Liver (tissue), 9 donors: ENCODE data around the gene CHIC1. TPM values are rescaled to one million over a fixed set of nuclear protein-coding genes. Genes with fewer than 3 reads are reported as not detected.
"Not testable (repeated sequence)": the region's sequence is repeated elsewhere in the genome, so short reads cannot be mapped to it uniquely, and the experiment has no call there.

Experiments used
- DNase-seq: peaks from one replicate; pipeline ENCODE4 v3.0.0-alpha.2; 2017; ENCODE audit warnings: low spot score
- H3K27ac ChIP-seq, 2 donors: one replicate each; pipeline ENCODE4 v1.7.0; 2013; ENCODE audit warnings: inconsistent platforms in 2 of 2, low read length in 2 of 2, control low read depth in 1 of 2, low read depth in 1 of 2, mild to moderate bottlenecking in 1 of 2
- H3K27me3 ChIP-seq, 4 donors: one replicate each; pipeline versions ENCODE4 v1.6.1 to v1.7.0; 2013; ENCODE audit warnings: low read length in 3 of 4, inconsistent platforms in 1 of 4, mild to moderate bottlenecking in 1 of 4, moderate library complexity in 1 of 4; ENCODE audit not compliant: control insufficient read depth in 4 of 4, insufficient read depth in 4 of 4
- H3K36me3 ChIP-seq, 4 donors: one replicate each; pipeline versions ENCODE4 v1.6.1 to v1.7.0; 2013; ENCODE audit warnings: low read length in 3 of 4, mild to moderate bottlenecking in 3 of 4, low read depth in 1 of 4, moderate library complexity in 1 of 4; ENCODE audit not compliant: control insufficient read depth in 4 of 4, insufficient read depth in 3 of 4
- H3K4me1 ChIP-seq, 4 donors: one replicate each; pipeline versions ENCODE4 v1.6.1 to v1.7.0; 2013; ENCODE audit warnings: low read length in 3 of 4, mild to moderate bottlenecking in 3 of 4, moderate library complexity in 1 of 4; ENCODE audit not compliant: control insufficient read depth in 4 of 4, insufficient read depth in 4 of 4
- H3K4me3 ChIP-seq, 3 donors: one replicate each; pipeline versions ENCODE4 v1.6.1 to v1.7.0; 2013; ENCODE audit warnings: low read length in 3 of 3, control low read depth in 1 of 3, low read depth in 1 of 3, mild to moderate bottlenecking in 1 of 3
- H3K9ac ChIP-seq, 2 donors: one replicate each; pipeline ENCODE4 v1.7.0; 2013; ENCODE audit warnings: low read length in 2 of 2, mild to moderate bottlenecking in 2 of 2, moderate library complexity in 2 of 2, control low read depth in 1 of 2, low read depth in 1 of 2
- H3K9me3 ChIP-seq, 4 donors: one replicate each; pipeline versions ENCODE4 v1.6.1 to v1.7.0; 2013; ENCODE audit warnings: low read length in 3 of 4; ENCODE audit not compliant: control insufficient read depth in 4 of 4
- EGR1 ChIP-seq, 2 donors: IDR thresholded peaks; 2 replicates each; pipeline ENCODE4 v1.6.1; 2016 to 2018; ENCODE audit warnings: antibody characterized with exemption in 2 of 2, low read depth in 2 of 2
- FOXA2 ChIP-seq: IDR thresholded peaks from 2 replicates; pipeline ENCODE4 v1.6.1; 2016; ENCODE audit warnings: antibody characterized with exemption
- HNF4A ChIP-seq, 2 donors: conservative IDR thresholded peaks; 2 replicates each; pipeline ENCODE4 v1.6.1; 2016; ENCODE audit warnings: antibody characterized with exemption in 2 of 2, mild to moderate bottlenecking in 2 of 2
- HNF4G ChIP-seq: IDR thresholded peaks from 2 replicates; pipeline ENCODE4 v1.6.1; 2016; ENCODE audit warnings: antibody characterized with exemption
- JUND ChIP-seq, 2 donors: IDR thresholded peaks; 2 replicates each; pipeline ENCODE4 v1.6.1; 2016; ENCODE audit warnings: antibody characterized with exemption in 2 of 2
- NR2F2 ChIP-seq: IDR thresholded peaks from 2 replicates; pipeline ENCODE4 v1.6.1; 2016; ENCODE audit warnings: antibody characterized with exemption
- RAD21 ChIP-seq, 2 donors: IDR thresholded peaks; 2 replicates each; pipeline ENCODE4 v1.6.1; 2016; ENCODE audit warnings: antibody characterized with exemption in 2 of 2, mild to moderate bottlenecking in 2 of 2
- RXRA ChIP-seq, 2 donors: IDR thresholded peaks; 2 replicates each; pipeline ENCODE4 v1.6.1; 2017 to 2018; ENCODE audit warnings: antibody characterized with exemption in 2 of 2, mild to moderate bottlenecking in 1 of 2
- SP1 ChIP-seq: IDR thresholded peaks from 2 replicates; pipeline ENCODE4 v1.6.1; 2018; ENCODE audit warnings: antibody characterized with exemption, mild to moderate bottlenecking
- TAF1 ChIP-seq: conservative IDR thresholded peaks from 2 replicates; pipeline ENCODE4 v1.6.1; 2016; ENCODE audit warnings: antibody characterized with exemption, mild to moderate bottlenecking
- YY1 ChIP-seq: IDR thresholded peaks from 2 replicates; pipeline ENCODE4 v1.6.1; 2016; ENCODE audit warnings: antibody characterized with exemption, mild to moderate bottlenecking
- WGBS: extraction: QIAGEN DNeasy Blood & Tissue Kit; methylation state at CpG from one replicate; pipeline ENCODE4 v1.1.7; 2013; 5-methylcytosine and 5-hydroxymethylcytosine counted together
- polyA plus RNA-seq, 2 donors: library from polyadenylated mRNA; stranded (reverse) in 1 of 2; unstranded in 1 of 2; fragments of 200-250 nt in 1 of 2; fragments of >200 nt in 1 of 2; fragmentation: Nextera tagmentation in 1 of 2; extraction: Ambion mirVana in 1 of 2; gene quantifications; one replicate each; pipeline versions ENCODE4 v1.2.1 to v1.2.3, GENCODE V29; 2013 to 2015
- total RNA-seq, 2 donors: library from RNA; depleted of rRNA; stranded (reverse); fragments of >200 nt; gene quantifications; one replicate each; pipeline ENCODE4 v1.2.3, GENCODE V29; 2014
- TF ChIP-seq, protein P1 (sequence below): IDR thresholded peaks from 2 replicates; pipeline ENCODE4 v1.6.1; 2016; ENCODE audit warnings: antibody characterized with exemption, mild to moderate bottlenecking
- TF ChIP-seq, protein P2 (sequence below): IDR thresholded peaks from 2 replicates; pipeline ENCODE4 v1.6.1; 2016; ENCODE audit warnings: antibody characterized with exemption
- TF ChIP-seq, protein P3 (sequence below): IDR thresholded peaks from 2 replicates; pipeline ENCODE4 v1.6.1; 2016; ENCODE audit warnings: antibody characterized with exemption
- TF ChIP-seq, protein P4 (sequence below): IDR thresholded peaks from 2 replicates; pipeline ENCODE4 v1.6.1; 2016; ENCODE audit warnings: antibody characterized with exemption
- TF ChIP-seq, protein P5 (sequence below): fragments of 150-350 bp; IDR thresholded peaks from 2 replicates; pipeline ENCODE4 v1.5.1; 2017; ENCODE audit warnings: improper control_type of control experiment, low read depth, low read length; ENCODE audit not compliant: missing input control
- donor health status: healthy.
- donor health status: healthy.
- donor health status: healthy.
- donor health status: healthy.
- donor health status: healthy.

CHIC1 gene
- total and polyA plus RNA-seq, 4 donors: 1.1 to 3.4 (median 2.0) TPM

DNA sequence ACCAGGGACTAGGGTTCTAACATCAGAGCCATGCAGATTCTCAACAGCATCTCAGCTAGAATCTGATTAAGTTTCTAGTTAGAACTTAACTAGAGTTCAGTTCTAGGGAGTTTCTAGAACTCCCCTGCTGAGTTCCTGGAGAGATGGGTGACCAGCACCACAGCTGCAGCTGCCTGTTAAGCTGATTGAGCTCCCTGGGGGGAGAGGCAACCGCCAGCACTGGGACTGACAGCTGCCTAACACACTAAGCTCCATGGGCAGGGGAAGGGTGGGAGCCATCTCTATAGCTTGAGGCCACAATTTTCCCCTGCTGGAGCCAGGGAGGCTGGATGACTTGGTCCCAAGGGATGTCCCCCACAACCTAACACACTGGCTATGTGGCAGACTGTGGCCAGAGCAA, 84.2 kb downstream of the CHIC1 start (continued):
- TF ChIP-seq, protein P1, sequence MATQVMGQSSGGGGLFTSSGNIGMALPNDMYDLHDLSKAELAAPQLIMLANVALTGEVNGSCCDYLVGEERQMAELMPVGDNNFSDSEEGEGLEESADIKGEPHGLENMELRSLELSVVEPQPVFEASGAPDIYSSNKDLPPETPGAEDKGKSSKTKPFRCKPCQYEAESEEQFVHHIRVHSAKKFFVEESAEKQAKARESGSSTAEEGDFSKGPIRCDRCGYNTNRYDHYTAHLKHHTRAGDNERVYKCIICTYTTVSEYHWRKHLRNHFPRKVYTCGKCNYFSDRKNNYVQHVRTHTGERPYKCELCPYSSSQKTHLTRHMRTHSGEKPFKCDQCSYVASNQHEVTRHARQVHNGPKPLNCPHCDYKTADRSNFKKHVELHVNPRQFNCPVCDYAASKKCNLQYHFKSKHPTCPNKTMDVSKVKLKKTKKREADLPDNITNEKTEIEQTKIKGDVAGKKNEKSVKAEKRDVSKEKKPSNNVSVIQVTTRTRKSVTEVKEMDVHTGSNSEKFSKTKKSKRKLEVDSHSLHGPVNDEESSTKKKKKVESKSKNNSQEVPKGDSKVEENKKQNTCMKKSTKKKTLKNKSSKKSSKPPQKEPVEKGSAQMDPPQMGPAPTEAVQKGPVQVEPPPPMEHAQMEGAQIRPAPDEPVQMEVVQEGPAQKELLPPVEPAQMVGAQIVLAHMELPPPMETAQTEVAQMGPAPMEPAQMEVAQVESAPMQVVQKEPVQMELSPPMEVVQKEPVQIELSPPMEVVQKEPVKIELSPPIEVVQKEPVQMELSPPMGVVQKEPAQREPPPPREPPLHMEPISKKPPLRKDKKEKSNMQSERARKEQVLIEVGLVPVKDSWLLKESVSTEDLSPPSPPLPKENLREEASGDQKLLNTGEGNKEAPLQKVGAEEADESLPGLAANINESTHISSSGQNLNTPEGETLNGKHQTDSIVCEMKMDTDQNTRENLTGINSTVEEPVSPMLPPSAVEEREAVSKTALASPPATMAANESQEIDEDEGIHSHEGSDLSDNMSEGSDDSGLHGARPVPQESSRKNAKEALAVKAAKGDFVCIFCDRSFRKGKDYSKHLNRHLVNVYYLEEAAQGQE: no peak
- no peak for TF ChIP-seq JUND (IDR thresholded peaks at IDR 0.05)
- no peak for TF ChIP-seq EGR1 (IDR thresholded peaks at IDR 0.05; ENCODE audit: low read depth in 2 of 2)
- no peak for TF ChIP-seq RXRA (IDR thresholded peaks at IDR 0.05)
- TF ChIP-seq, protein P2, sequence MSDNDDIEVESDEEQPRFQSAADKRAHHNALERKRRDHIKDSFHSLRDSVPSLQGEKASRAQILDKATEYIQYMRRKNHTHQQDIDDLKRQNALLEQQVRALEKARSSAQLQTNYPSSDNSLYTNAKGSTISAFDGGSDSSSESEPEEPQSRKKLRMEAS: no peak
- no peak for TF ChIP-seq HNF4A (conservative IDR thresholded peaks at IDR 0.05)

DNA sequence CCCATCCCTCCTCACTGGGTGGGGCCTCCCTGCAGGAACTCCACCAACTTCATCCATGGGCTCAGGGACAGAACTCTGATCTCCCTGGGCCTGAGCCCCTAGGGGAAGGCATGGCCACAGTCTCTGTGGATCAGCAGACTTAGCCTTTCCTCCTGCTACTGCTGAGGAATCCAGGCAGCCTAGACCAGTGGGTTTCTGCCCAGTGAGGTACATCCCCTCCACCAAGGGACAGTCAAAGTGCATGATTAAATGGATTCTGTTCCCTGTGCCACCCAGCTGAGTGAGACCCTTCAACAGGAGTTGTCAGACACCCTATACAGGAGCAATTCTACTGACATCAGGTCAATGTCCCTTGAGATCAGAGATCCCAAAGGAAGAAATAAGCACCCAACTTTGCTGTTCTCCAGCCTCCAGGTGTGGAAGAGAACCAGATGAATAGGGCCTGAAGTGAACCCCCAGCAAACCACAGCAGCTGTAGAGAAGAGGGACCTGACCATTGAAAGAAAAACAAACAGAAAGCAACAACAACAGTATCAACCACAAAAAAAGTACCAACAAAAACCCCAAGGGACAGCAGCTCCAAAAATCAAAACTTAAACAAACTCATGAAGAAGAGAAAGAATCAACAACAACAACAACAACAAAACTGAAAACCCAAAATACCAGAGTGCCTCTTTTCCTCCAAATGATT, 84.8 kb downstream of the CHIC1 start:
- Histone ChIP-seq H3K4me1 (no peaks in the 10 kb centered on the region), H3K27ac (no peak overlapping the region), H3K9ac (no peak overlapping the region), H3K4me3 (no peak overlapping the region), H3K9me3 (peaks cover 0 to 6% (median 1%) of the 10 kb centered on the region in 4 donors), H3K36me3 (no peaks in the 10 kb centered on the region), H3K27me3 (no peaks in the 10 kb centered on the region)
- TF ChIP-seq NR2F2 (no peak), HNF4A (conservative IDR thresholded peaks at IDR 0.05) (no peak), RAD21 (IDR thresholded peaks at IDR 0.05) (no peak), FOXA2 (no peak), RXRA (IDR thresholded peaks at IDR 0.05) (no peak), TAF1 (no peak), JUND (IDR thresholded peaks at IDR 0.05) (no peak), HNF4G (no peak), SP1 (no peak), YY1 (no peak), EGR1 (IDR thresholded peaks at IDR 0.05; ENCODE audit: low read depth in 2 of 2) (no peak)
- TF ChIP-seq, protein P3, sequence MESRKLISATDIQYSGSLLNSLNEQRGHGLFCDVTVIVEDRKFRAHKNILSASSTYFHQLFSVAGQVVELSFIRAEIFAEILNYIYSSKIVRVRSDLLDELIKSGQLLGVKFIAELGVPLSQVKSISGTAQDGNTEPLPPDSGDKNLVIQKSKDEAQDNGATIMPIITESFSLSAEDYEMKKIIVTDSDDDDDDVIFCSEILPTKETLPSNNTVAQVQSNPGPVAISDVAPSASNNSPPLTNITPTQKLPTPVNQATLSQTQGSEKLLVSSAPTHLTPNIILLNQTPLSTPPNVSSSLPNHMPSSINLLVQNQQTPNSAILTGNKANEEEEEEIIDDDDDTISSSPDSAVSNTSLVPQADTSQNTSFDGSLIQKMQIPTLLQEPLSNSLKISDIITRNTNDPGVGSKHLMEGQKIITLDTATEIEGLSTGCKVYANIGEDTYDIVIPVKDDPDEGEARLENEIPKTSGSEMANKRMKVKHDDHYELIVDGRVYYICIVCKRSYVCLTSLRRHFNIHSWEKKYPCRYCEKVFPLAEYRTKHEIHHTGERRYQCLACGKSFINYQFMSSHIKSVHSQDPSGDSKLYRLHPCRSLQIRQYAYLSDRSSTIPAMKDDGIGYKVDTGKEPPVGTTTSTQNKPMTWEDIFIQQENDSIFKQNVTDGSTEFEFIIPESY: no peak
- TF ChIP-seq, protein P4, sequence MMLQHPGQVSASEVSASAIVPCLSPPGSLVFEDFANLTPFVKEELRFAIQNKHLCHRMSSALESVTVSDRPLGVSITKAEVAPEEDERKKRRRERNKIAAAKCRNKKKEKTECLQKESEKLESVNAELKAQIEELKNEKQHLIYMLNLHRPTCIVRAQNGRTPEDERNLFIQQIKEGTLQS: no peak
- TF ChIP-seq, protein P1: no peak
- TF ChIP-seq, protein P5, sequence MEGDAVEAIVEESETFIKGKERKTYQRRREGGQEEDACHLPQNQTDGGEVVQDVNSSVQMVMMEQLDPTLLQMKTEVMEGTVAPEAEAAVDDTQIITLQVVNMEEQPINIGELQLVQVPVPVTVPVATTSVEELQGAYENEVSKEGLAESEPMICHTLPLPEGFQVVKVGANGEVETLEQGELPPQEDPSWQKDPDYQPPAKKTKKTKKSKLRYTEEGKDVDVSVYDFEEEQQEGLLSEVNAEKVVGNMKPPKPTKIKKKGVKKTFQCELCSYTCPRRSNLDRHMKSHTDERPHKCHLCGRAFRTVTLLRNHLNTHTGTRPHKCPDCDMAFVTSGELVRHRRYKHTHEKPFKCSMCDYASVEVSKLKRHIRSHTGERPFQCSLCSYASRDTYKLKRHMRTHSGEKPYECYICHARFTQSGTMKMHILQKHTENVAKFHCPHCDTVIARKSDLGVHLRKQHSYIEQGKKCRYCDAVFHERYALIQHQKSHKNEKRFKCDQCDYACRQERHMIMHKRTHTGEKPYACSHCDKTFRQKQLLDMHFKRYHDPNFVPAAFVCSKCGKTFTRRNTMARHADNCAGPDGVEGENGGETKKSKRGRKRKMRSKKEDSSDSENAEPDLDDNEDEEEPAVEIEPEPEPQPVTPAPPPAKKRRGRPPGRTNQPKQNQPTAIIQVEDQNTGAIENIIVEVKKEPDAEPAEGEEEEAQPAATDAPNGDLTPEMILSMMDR: no peak
- no peak for DNase-seq

DNA sequence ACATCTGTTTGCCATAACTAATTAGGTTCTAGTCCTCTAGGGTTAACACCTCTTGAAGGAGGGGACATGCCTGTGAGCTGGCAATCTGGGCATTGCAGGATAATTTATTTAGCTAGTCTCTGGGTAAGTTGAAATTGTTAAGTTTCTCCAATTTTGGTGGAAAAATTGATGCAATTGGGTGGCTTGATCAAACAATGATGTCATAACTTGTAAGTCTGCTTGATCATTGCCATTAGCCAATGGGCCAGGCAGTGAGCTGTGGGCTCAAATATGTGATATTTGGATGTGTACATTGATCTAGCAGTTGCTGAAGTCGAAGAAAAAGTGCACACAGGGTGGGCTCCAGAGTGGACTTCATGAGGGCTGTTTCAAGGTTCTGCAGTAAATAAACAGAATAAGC, 98.3 kb downstream of the CHIC1 start:
- WGBS: 98% methylated on average over 1 of the region's 1 CpG
- H3K9me3 ChIP-seq: peaks cover 0 to 11% (median 5%) of the 10 kb centered on the region in 4 donors

More for the DNA sequence above, 98.3 kb downstream of the CHIC1 start:
- not testable (repeated sequence) for H3K36me3 ChIP-seq, H3K9ac ChIP-seq, H3K27ac ChIP-seq, H3K4me1 ChIP-seq, H3K4me3 ChIP-seq, DNase-seq, H3K27me3 ChIP-seq
